Chondrocyte (in vitro differentiated cells): ENCODE data around the gene DDAH1. TPM values are rescaled to one million over a fixed set of nuclear protein-coding genes. Genes with fewer than 3 reads are reported as not detected.
A peak's percentile ranks its signal among the peaks of the same experiment; 100 is the strongest.

Source experiments
- DNase-seq: peaks from one replicate; pipeline ENCODE4 v3.0.0; 2021; ENCODE audit warnings: mixed read lengths, low spot score
- H3K27ac Mint-ChIP-seq: one replicate; pipeline ENCODE4 v1.8.0; 2021; ENCODE audit warnings: mild to moderate bottlenecking, moderate library complexity, mixed read lengths; ENCODE audit not compliant: unreplicated experiment
- H3K27me3 Mint-ChIP-seq: 2 replicates; pipeline ENCODE4 v1.8.0; 2021; ENCODE audit warnings: low read depth, mixed read lengths
- H3K36me3 Mint-ChIP-seq: 2 replicates; pipeline ENCODE4 v1.8.0; 2021; ENCODE audit warnings: low read depth, mixed read lengths
- H3K4me1 Mint-ChIP-seq: 2 replicates; pipeline ENCODE4 v1.8.0; 2021; ENCODE audit warnings: low read depth, mild to moderate bottlenecking, mixed read lengths
- H3K4me3 Mint-ChIP-seq: one replicate; pipeline ENCODE4 v1.8.0; 2021; ENCODE audit warnings: mild to moderate bottlenecking, moderate library complexity, mixed read lengths; ENCODE audit not compliant: unreplicated experiment
- H3K9me3 Mint-ChIP-seq: 2 replicates; pipeline ENCODE4 v1.8.0; 2021; ENCODE audit warnings: low read depth, mixed read lengths
- total RNA-seq: library from RNA; stranded (reverse); gene quantifications from 3 replicates; pipeline ENCODE4 v1.2.1, GENCODE V29; 2021
- TF ChIP-seq, protein P1 (sequence below): fragments of 200-600 bp; sonication (generic); IDR thresholded peaks from 2 replicates; pipeline ENCODE4 v1.5.0; 2021; ENCODE audit warnings: antibody characterized with exemption, mild to moderate bottlenecking, moderate library complexity

The DDAH1 gene
- total RNA-seq, 1 donor from 2014 or later, result 91.8 TPM

GRCh38 chr1:85318217-85318616 lies 146.7 kb downstream of the DDAH1 start:
- TF ChIP-seq, protein P1, sequence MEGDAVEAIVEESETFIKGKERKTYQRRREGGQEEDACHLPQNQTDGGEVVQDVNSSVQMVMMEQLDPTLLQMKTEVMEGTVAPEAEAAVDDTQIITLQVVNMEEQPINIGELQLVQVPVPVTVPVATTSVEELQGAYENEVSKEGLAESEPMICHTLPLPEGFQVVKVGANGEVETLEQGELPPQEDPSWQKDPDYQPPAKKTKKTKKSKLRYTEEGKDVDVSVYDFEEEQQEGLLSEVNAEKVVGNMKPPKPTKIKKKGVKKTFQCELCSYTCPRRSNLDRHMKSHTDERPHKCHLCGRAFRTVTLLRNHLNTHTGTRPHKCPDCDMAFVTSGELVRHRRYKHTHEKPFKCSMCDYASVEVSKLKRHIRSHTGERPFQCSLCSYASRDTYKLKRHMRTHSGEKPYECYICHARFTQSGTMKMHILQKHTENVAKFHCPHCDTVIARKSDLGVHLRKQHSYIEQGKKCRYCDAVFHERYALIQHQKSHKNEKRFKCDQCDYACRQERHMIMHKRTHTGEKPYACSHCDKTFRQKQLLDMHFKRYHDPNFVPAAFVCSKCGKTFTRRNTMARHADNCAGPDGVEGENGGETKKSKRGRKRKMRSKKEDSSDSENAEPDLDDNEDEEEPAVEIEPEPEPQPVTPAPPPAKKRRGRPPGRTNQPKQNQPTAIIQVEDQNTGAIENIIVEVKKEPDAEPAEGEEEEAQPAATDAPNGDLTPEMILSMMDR, result no peak
- peaks cover 88% of the 10 kb centered on the region for H3K4me1 Mint-ChIP-seq
- no peaks in the 10 kb centered on the region for H3K9me3 Mint-ChIP-seq
- H3K27me3 Mint-ChIP-seq, result no peaks in the 10 kb centered on the region
- no peak overlapping the region for H3K4me3 Mint-ChIP-seq
- no peak for DNase-seq
- peaks cover 38% of the 10 kb centered on the region for H3K36me3 Mint-ChIP-seq
- peak overlapping the region; percentile 55 for H3K27ac Mint-ChIP-seq

GRCh38 chr1:85317560-85317959 lies 147.4 kb downstream of the DDAH1 start:
- peaks cover 91% of the 10 kb centered on the region for H3K4me1 Mint-ChIP-seq
- no peak overlapping the region for H3K4me3 Mint-ChIP-seq
- H3K36me3 Mint-ChIP-seq, result peaks cover 35% of the 10 kb centered on the region
- peak overlapping the region; percentile 55 for H3K27ac Mint-ChIP-seq
- TF ChIP-seq, protein P1, result no peak
- no peak for DNase-seq
- no peaks in the 10 kb centered on the region for H3K27me3 Mint-ChIP-seq
- H3K9me3 Mint-ChIP-seq, result no peaks in the 10 kb centered on the region

- Mint-ChIP-seq H3K4me3 (no peak overlapping the region), H3K27me3 (no peaks in the 10 kb centered on the region), H3K4me1 (peaks cover 96% of the 10 kb centered on the region), H3K36me3 (peaks cover 34% of the 10 kb centered on the region), H3K27ac (peak overlapping the region; percentile 47), H3K9me3 (no peaks in the 10 kb centered on the region)
- TF ChIP-seq, protein P1, result no peak
- no peak for DNase-seq
These were observed 148.6 kb downstream of the DDAH1 start for GRCh38 chr1:85316321-85316720.

DNA sequence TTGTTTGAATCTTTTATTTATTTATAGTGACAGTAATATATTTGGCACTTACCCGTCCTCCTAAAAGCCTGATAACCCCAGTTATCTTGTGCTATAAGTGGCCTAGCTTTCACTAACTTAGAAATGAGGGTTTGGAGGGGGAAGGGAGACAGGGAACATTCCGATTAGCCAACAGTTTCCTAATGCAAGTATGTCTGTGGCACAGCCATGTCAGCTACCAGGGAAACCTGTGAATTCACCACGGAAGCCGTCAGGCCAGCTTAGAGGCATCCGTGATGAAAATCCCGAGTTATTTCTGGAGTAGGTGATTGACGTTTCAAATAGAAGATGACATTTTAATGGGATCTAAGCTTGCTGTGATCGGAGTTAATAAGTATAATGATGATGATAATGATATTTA lies 149.2 kb downstream of the DDAH1 start:
- TF ChIP-seq, protein P1, result no peak
- no peak overlapping the region for H3K4me3 Mint-ChIP-seq
- peaks cover 91% of the 10 kb centered on the region for H3K4me1 Mint-ChIP-seq
- no peaks in the 10 kb centered on the region for H3K27me3 Mint-ChIP-seq
- DNase-seq, result no peak
- H3K27ac Mint-ChIP-seq, result peak overlapping the region; percentile 47
- peaks cover 32% of the 10 kb centered on the region for H3K36me3 Mint-ChIP-seq
- H3K9me3 Mint-ChIP-seq, result no peaks in the 10 kb centered on the region

DNA sequence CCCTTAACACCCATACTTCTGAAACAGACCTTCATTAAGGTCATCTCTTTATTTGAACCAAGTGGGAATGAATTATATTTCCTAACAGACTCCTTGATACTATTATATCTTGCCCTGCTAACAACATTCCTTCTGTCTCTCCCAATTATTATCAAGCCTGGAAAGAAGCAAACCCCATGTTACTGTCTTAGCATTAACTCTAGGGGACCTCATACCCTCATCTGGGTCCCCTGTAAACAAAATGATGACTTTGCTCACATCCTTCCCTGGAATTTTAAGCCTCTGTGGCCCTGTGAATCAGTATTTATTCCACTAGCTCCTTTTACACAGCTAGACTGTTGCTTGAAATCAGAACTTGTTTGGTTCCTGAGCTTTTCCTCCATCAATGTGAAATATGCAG lies 150.2 kb downstream of the DDAH1 start:
- Mint-ChIP-seq H3K4me1 (peaks cover 83% of the 10 kb centered on the region), H3K9me3 (no peaks in the 10 kb centered on the region), H3K27ac (peak overlapping the region; percentile 82), H3K36me3 (peaks cover 22% of the 10 kb centered on the region), H3K4me3 (no peak overlapping the region), H3K27me3 (no peaks in the 10 kb centered on the region)
- TF ChIP-seq, protein P1, result peak; percentile 47
- no peak for DNase-seq
